Effector memory CD4-positive, alpha-beta T cell (primary cell): ENCODE results near the gene YEATS2.

Source experiments
- DNase-seq, 3 donors: peaks; one replicate each; pipeline ENCODE4 v3.0.0-alpha.2; 2020
- H3K27ac ChIP-seq: 2 replicates; pipeline ENCODE4 v1.7.0; 2013; ENCODE audit warnings: mild to moderate bottlenecking, low read length, moderate library complexity; ENCODE audit not compliant: insufficient read depth, poor library complexity, severe bottlenecking
- H3K27me3 ChIP-seq: replicated peaks from 2 replicates; pipeline ENCODE4 v1.7.0; 2013; ENCODE audit warnings: mild to moderate bottlenecking, low read length; ENCODE audit not compliant: insufficient read depth, control insufficient read depth, poor library complexity, severe bottlenecking
- H3K36me3 ChIP-seq: 2 replicates; pipeline ENCODE4 v1.7.0; 2013; ENCODE audit warnings: mild to moderate bottlenecking, low read length, moderate library complexity; ENCODE audit not compliant: control insufficient read depth, insufficient read depth
- H3K4me1 ChIP-seq: 2 replicates; pipeline ENCODE4 v1.7.0; 2013; ENCODE audit warnings: low read length, mild to moderate bottlenecking; ENCODE audit not compliant: control insufficient read depth, insufficient read depth, poor library complexity, severe bottlenecking
- H3K4me3 ChIP-seq: 2 replicates; pipeline ENCODE4 v1.7.0; 2013; ENCODE audit warnings: low read length, low read depth, mild to moderate bottlenecking; ENCODE audit not compliant: insufficient read depth, poor library complexity, severe bottlenecking
- H3K9me3 ChIP-seq: 2 replicates; pipeline ENCODE4 v1.7.0; 2013; ENCODE audit warnings: mild to moderate bottlenecking, low read length, moderate library complexity; ENCODE audit not compliant: control insufficient read depth

Gene YEATS2

GRCh38 chr3:183711516-183711915 lies 13.9 kb downstream of the YEATS2 start:
- H3K27me3 ChIP-seq, result no peaks in the 10 kb centered on the region
- no peak for DNase-seq
- H3K36me3 ChIP-seq, result peaks cover 6% of the 10 kb centered on the region
- H3K4me3 ChIP-seq, result no peak overlapping the region
- H3K27ac ChIP-seq, result no peak overlapping the region
- H3K9me3 ChIP-seq, result no peaks in the 10 kb centered on the region
- H3K4me1 ChIP-seq, result no peaks in the 10 kb centered on the region

GRCh38 chr3:183714622-183715021 lies 17.0 kb downstream of the YEATS2 start:
- H3K27ac ChIP-seq, result no peak overlapping the region
- H3K4me3 ChIP-seq, result no peak overlapping the region

GRCh38 chr3:183718012-183718411 lies 20.4 kb downstream of the YEATS2 start:
- H3K27me3 ChIP-seq, result no peaks in the 10 kb centered on the region
- H3K4me3 ChIP-seq, result no peak overlapping the region
- H3K4me1 ChIP-seq, result no peaks in the 10 kb centered on the region
- no peak overlapping the region for H3K27ac ChIP-seq
- no peak for DNase-seq
- no peaks in the 10 kb centered on the region for H3K9me3 ChIP-seq
- H3K36me3 ChIP-seq, result peaks cover 37% of the 10 kb centered on the region

More at GRCh38 chr3:183714622-183715021, 17.0 kb downstream of the YEATS2 start:
- Histone ChIP-seq H3K36me3 (peaks cover 17% of the 10 kb centered on the region), H3K4me1 (no peaks in the 10 kb centered on the region), H3K27me3 (no peaks in the 10 kb centered on the region), H3K9me3 (no peaks in the 10 kb centered on the region)
- no peak for DNase-seq

- Histone ChIP-seq H3K27me3 (no peaks in the 10 kb centered on the region), H3K36me3 (peaks cover 34% of the 10 kb centered on the region), H3K4me1 (no peaks in the 10 kb centered on the region), H3K9me3 (no peaks in the 10 kb centered on the region), H3K4me3 (no peak overlapping the region), H3K27ac (no peak overlapping the region)
- no peak for DNase-seq
These were observed 27.8 kb downstream of the YEATS2 start for GRCh38 chr3:183725387-183725786.

GRCh38 chr3:183728204-183728603 lies 30.6 kb downstream of the YEATS2 start:
- no peaks in the 10 kb centered on the region for H3K27me3 ChIP-seq
- no peaks in the 10 kb centered on the region for H3K4me1 ChIP-seq
- H3K4me3 ChIP-seq, result no peak overlapping the region
- no peak overlapping the region for H3K27ac ChIP-seq
- no peaks in the 10 kb centered on the region for H3K9me3 ChIP-seq
- no peak for DNase-seq
- peaks cover 31% of the 10 kb centered on the region for H3K36me3 ChIP-seq

GRCh38 chr3:183730361-183730760 lies 32.8 kb downstream of the YEATS2 start:
- Histone ChIP-seq H3K9me3 (no peaks in the 10 kb centered on the region), H3K4me1 (no peaks in the 10 kb centered on the region), H3K27me3 (no peaks in the 10 kb centered on the region), H3K36me3 (peaks cover 37% of the 10 kb centered on the region), H3K27ac (no peak overlapping the region), H3K4me3 (no peak overlapping the region)
- no peak for DNase-seq

GRCh38 chr3:183731611-183732010 lies 34.0 kb downstream of the YEATS2 start:
- Histone ChIP-seq H3K4me1 (no peaks in the 10 kb centered on the region), H3K27me3 (no peaks in the 10 kb centered on the region), H3K27ac (no peak overlapping the region), H3K9me3 (no peaks in the 10 kb centered on the region), H3K4me3 (no peak overlapping the region), H3K36me3 (peaks cover 44% of the 10 kb centered on the region)
- no peak for DNase-seq

GRCh38 chr3:183733553-183733952 lies 36.0 kb downstream of the YEATS2 start:
- peaks cover 48% of the 10 kb centered on the region for H3K36me3 ChIP-seq
- H3K4me1 ChIP-seq, result no peaks in the 10 kb centered on the region
- no peaks in the 10 kb centered on the region for H3K9me3 ChIP-seq
- DNase-seq, result no peak
- H3K27ac ChIP-seq, result no peak overlapping the region
- H3K27me3 ChIP-seq, result no peaks in the 10 kb centered on the region
- H3K4me3 ChIP-seq, result no peak overlapping the region

GRCh38 chr3:183734750-183735494 lies 37.3 kb downstream of the YEATS2 start:
- Histone ChIP-seq H3K27me3 (no peaks in the 10 kb centered on the region), H3K9me3 (no peaks in the 10 kb centered on the region), H3K4me1 (no peaks in the 10 kb centered on the region), H3K27ac (no peak overlapping the region), H3K4me3 (no peak overlapping the region), H3K36me3 (peaks cover 44% of the 10 kb centered on the region)
- no peak for DNase-seq

- Histone ChIP-seq H3K9me3 (no peaks in the 10 kb centered on the region), H3K27ac (no peak overlapping the region), H3K36me3 (peaks cover 32% of the 10 kb centered on the region), H3K27me3 (no peaks in the 10 kb centered on the region), H3K4me3 (no peak overlapping the region), H3K4me1 (no peaks in the 10 kb centered on the region)
- no peak for DNase-seq
These were observed 39.5 kb downstream of the YEATS2 start for GRCh38 chr3:183737116-183737515.
